GM21360 (cell line): ENCODE measurements around the gene SFXN1.
A peak's percentile ranks its signal among the peaks of the same experiment; 100 is the strongest.

Source experiments
- ATAC-seq: cut with Tn5 transposase; IDR thresholded peaks from one replicate; pipeline ENCODE4 v1.9.1; 2021; ENCODE audit warnings: mild to moderate bottlenecking, moderate library complexity; ENCODE audit not compliant: unreplicated experiment

The SFXN1 gene

DNA sequence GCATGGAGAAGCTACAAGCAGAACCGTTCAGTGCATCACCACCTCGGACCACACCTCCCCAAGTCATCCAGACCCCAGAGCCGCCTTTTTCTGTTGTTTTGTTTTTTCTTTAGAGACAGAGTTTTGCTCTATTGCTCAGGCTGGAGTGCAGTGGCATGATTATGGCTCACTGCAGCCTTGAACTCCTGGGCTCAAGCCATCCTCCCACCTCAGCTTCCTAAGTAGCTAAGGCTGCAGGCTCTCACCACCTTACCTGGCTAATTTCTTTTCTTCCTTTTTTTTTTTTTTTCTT lies 13.5 kb upstream of the SFXN1 start:
- no peak for ATAC-seq

DNA sequence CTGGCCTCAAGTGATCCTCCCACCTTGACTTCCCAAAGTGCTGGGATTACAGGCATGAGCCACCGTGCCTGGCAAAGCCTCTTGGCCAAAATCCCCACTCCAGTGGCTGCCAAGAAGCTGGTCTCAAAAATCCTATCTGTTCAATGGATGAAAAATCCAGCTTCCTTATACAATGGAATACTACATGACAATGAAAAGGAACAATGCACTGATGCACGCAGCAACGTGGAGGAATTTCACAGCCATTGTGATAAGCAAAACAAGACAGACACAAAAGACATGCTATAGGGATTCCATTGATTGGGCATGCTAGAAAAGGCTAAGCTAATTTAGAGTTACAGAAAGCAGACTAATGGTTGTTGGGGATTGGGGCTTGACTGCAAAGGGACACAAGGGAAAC lies 13.1 kb upstream of the SFXN1 start:
- no peak for ATAC-seq

DNA sequence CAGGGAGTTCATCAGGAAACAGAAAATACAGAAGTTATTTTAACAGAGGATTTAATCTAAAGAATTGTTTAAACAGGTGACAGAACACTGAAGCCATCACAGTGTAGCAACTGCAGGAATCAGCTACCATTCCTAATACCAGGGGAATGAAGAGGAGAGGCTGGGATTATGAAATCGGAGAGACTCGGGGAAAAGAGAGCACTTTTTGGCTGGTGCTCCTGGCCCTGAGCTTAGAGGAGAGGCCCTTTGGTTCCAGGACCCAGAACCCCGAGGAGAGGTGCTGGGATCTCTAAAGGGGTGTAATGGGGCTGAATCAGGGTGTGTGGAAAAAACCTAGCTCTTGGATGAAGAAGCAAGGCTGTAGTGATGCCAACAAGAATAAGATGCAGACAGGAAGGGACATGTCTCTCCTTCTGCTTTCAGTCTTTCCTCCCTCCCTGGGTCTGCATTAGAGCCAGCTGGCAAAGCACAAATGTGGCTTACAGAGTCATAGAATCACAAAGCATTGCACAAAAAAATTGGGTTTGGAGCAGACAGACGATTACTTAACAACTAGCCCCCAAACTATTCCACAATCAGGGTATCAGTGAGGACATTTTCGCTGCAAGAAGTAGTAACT lies 11.6 kb upstream of the SFXN1 start:
- no peak for ATAC-seq

- no peak for ATAC-seq
Measured at GRCh38 chr5:175467983-175468690, 10.2 kb upstream of the SFXN1 start.

DNA sequence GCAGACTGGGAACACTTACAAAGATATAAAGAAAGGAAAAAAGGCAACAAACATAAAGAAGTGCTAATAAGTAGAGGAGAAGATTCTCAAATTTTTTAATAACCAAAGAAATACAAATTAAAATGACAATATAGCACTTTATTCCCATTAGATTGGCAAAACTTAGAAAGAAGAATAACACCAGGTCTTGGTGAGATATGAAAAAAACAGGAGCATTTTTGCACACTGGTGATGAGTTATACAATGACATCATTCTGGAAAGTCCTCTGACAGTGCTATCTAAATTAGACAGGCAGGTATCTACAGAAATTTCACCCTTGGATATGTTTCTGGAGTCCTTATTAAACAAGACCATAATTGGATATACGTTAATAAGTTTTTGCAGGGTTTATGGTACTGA lies 9.5 kb upstream of the SFXN1 start:
- no peak for ATAC-seq

DNA sequence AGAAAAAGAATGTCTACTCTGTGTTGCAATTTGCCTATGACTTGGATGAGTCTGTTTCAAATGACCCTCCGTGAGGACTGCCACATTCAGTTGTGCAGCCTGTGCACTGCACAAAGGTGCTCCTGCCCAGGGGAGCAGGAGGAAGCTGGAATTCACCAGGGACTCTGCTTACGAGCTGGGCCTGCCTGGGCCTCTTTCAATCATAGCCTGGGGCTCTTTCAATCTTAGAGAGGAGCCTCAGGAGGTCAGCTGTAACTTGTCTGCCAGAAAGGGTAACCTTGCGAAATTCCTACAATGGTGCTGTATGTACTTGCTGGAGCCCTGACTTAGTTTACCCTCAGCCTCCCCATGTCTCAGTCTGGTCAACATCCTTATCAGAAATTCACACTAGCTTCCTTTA lies 8.4 kb upstream of the SFXN1 start:
- ATAC-seq, result no peak

DNA sequence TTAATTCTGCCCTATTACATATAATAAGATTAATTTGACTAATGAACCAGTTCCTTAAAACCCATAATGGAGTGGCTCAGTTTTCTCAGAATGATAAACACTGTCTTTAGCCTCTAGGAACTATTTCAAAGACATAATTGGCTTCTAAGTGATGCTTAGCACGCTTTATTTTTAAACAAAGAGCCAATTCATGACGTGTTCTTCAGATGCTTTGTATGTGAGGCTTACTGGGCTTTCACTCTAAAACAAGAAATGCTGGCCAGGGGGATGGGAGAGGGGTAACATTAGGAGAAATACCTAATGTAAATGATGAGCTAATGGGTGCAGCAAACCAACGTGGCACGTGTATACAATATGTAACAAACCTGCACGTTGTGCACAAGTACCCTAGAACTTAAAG lies 7.6 kb upstream of the SFXN1 start:
- ATAC-seq, result no peak

GRCh38 chr5:175471196-175471595 lies 7.2 kb upstream of the SFXN1 start:
- ATAC-seq, result no peak

- no peak for ATAC-seq
Measured at GRCh38 chr5:175471628-175472027, 6.7 kb upstream of the SFXN1 start.

DNA sequence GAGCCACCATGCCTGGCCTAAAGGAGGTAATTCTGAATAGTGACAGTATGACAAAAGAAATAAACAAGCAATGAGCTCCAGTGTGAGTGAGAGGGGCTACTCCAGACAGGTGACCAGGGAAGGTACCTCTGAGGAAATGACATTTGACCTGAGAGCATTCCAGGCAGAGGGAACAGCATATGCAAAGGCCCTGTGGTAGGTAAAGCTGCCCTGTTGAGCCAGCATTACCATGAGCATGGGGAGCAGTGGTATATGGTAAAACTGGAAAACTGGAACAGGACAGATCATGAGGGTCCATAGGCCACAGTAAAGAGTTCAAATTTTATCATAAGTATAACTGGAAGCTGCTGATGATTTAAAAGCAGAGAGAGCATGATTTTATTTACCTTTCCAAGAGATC lies 6.0 kb upstream of the SFXN1 start:
- no peak for ATAC-seq

GRCh38 chr5:175475248-175475647 lies 3.1 kb upstream of the SFXN1 start:
- no peak for ATAC-seq

GRCh38 chr5:175477440-175477839 lies 920 bp upstream of the SFXN1 start:
- ATAC-seq, result no peak

DNA sequence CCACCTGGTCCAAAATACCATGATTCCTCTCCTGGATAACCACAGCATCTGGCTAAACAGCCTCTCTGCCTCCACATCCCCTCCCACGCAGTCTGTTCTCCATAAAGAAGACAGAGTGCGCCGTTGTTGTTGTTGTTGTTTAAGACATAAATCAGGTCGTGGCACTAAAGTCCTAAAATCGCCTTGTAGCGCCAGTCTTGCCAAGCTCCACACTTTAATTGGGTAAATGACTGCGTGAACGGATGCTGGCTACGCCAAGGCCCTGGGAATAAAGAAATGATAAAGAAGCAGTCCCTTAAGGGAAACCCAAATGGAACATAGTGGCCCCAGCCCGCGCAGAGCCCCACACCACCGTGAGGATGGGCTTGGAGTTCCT lies 364 bp upstream of the SFXN1 start:
- no peak for ATAC-seq

GRCh38 chr5:175479125-175479881 lies 943 bp downstream of the SFXN1 start:
- ATAC-seq, result peak; percentile 4

DNA sequence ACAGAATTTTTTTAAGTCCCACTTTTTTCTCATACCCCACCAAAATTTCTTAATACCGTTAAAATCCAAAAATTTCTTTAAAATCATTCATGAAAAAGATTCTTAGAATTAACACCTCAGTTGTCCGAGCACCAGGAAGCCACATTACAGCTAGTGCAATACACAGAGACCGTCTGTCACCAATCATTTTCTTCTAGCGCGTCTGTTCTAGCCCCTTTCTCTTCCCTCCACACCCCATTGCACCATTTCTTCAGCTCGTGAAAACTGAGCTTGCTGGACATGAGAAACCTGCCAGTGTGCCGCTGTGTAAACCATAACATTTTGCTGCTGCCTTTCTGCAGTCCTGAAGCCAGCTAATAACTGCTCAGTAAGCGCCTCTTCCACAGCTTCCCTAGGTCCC lies 5.0 kb downstream of the SFXN1 start:
- no peak for ATAC-seq

GRCh38 chr5:175484322-175484721 lies 6.0 kb downstream of the SFXN1 start:
- ATAC-seq, result no peak

- ATAC-seq, result no peak
Measured at GRCh38 chr5:175484829-175485228, 6.5 kb downstream of the SFXN1 start.

DNA sequence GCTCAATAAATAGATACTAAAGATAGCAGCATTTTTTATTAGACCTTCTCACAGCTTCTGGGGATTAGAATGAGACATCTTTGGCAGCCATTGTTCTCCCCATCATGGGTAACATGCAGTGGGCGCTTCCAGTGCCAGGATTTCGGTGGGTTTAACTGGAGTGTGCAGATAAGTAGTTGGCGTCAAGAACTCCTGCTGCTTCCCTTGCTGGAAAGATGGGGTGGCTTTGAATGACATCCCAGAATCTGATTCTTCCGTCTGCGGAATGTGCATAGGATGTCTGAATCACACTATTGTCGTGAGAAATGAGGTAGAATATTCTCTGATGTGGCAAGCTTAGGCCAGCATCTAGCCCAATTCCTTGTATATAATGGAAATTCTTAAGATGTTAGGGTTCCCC lies 7.3 kb downstream of the SFXN1 start:
- no peak for ATAC-seq

DNA sequence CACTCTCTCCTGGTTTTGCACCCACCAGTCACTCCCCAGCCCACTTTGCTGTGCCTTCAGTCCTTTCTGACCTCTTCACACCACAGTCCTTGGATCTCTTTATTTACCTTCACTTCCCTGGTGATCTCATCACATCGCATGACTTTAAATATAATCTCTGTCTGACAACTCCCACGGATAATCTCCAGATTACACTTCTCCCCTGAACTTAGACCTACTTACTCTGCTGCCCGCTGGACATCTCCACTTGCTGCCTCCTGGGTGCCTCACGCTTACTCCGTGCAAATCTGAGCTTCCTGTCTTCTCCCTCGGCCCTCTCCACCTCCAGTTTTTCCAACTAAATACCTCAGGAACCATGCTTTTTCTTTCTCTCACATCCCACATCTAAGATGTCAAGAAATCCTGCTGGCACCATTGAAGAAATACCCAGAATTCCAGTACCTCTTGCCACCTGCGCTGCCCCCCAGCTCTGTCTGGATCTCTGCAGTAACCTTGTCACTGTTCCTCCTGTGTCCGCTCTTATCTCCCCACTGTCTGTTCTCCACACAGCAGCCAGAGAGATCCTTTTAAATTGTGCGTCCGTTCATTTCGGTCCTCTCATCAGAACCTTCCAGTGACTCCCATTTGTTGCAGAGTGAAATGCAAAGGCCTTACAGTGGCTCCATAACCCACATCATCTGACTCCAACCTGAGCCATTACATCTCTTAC lies 9.3 kb downstream of the SFXN1 start:
- ATAC-seq, result no peak

- ATAC-seq, result no peak
Measured at GRCh38 chr5:175489693-175490443, 11.5 kb downstream of the SFXN1 start.

- ATAC-seq, result no peak
Measured at GRCh38 chr5:175491223-175491622, 12.9 kb downstream of the SFXN1 start.
